WTC11 (cell line): ENCODE data around the gene OLFM2. TPM values are rescaled to one million over a fixed set of nuclear protein-coding genes. Genes with fewer than 3 reads are reported as not detected.

Source experiments
- ATAC-seq: fragments of 200-7000 bp; cut with Tn5 transposase; 2 replicates; pipeline ENCODE4 v1.10.0; 2021; ENCODE audit warnings: mild to moderate bottlenecking, moderate library complexity
- CTCF ChIA-PET: fragments of 300-600 bp; sonication (Branson Sonifier 250); formaldehyde crosslinking; loops from one replicate; lab custom pipeline; 2021; ENCODE audit warnings: antibody characterized with exemption; lab: Charles Lee
- POLR2A ChIA-PET: fragments of 350-600 bp; sonication (Branson Sonifier 250); formaldehyde crosslinking; loops from one replicate; lab custom pipeline; 2021; ENCODE audit warnings: antibody characterized with exemption; lab: Charles Lee
- DNase-seq: peaks from one replicate; pipeline ENCODE4 v3.0.0; 2021; ENCODE audit warnings: low spot score
- H3K27ac Mint-ChIP-seq: 2 replicates; pipeline ENCODE4 v1.8.0; 2021; ENCODE audit warnings: mixed read lengths
- H3K27me3 Mint-ChIP-seq: 2 replicates; pipeline ENCODE4 v1.8.0; 2021; ENCODE audit warnings: low read depth, mild to moderate bottlenecking, moderate library complexity, mixed read lengths
- H3K36me3 Mint-ChIP-seq: 2 replicates; pipeline ENCODE4 v1.8.0; 2021; ENCODE audit warnings: mixed read lengths
- H3K4me1 Mint-ChIP-seq: 2 replicates; pipeline ENCODE4 v1.8.0; 2022; ENCODE audit warnings: mixed read lengths
- H3K4me3 Mint-ChIP-seq: 2 replicates; pipeline ENCODE4 v1.8.0; 2021; ENCODE audit warnings: mild to moderate bottlenecking, moderate library complexity, mixed read lengths
- H3K9me3 Mint-ChIP-seq: 2 replicates; pipeline ENCODE4 v1.8.0; 2021; ENCODE audit warnings: mixed read lengths
- ELF4 ChIP-seq: sonication (generic); formaldehyde crosslinking; IDR thresholded peaks from 2 replicates; pipeline ENCODE4 v1.8.1; 2022; ENCODE audit warnings: low read depth, mild to moderate bottlenecking, moderate library complexity, missing genetic modification reagents
- EMX1 ChIP-seq: fragments of 250-450 bp; sonication (Bioruptor Pico); IDR thresholded peaks from 2 replicates; pipeline ENCODE4 v1.8.0; 2021; ENCODE audit warnings: mild to moderate bottlenecking
- GTF2I ChIP-seq: fragments of 250-450 bp; sonication (Bioruptor Pico); conservative IDR thresholded peaks from 2 replicates; pipeline ENCODE4 v1.4.0; 2021; ENCODE audit warnings: mild to moderate bottlenecking
- IRF2 ChIP-seq: sonication (generic); formaldehyde crosslinking; IDR thresholded peaks from 2 replicates; pipeline ENCODE4 v1.8.0; 2022; ENCODE audit warnings: low read depth, missing genetic modification reagents, borderline replicate concordance
- JUN ChIP-seq: sonication (generic); formaldehyde crosslinking; IDR thresholded peaks from 2 replicates; pipeline ENCODE4 v1.8.0; 2023; ENCODE audit warnings: mild to moderate bottlenecking, missing genetic modification reagents
- MYBL2 ChIP-seq: sonication (generic); formaldehyde crosslinking; IDR thresholded peaks from 2 replicates; pipeline ENCODE4 v1.8.1; 2023; ENCODE audit warnings: mild to moderate bottlenecking, moderate library complexity, missing genetic modification reagents
- NFE2L1 ChIP-seq: sonication (generic); formaldehyde crosslinking; IDR thresholded peaks from 2 replicates; pipeline ENCODE4 v1.8.1; 2023; ENCODE audit warnings: missing genetic modification reagents
- NR2C2 ChIP-seq: sonication (generic); formaldehyde crosslinking; IDR thresholded peaks from 2 replicates; pipeline ENCODE4 v1.8.0; 2022; ENCODE audit warnings: mild to moderate bottlenecking, missing genetic modification reagents
- RELA ChIP-seq: sonication (generic); formaldehyde crosslinking; IDR thresholded peaks from 2 replicates; pipeline ENCODE4 v1.8.1; 2022; ENCODE audit warnings: missing genetic modification reagents, mild to moderate bottlenecking, borderline replicate concordance
- TEAD1 ChIP-seq: sonication (generic); formaldehyde crosslinking; IDR thresholded peaks from 2 replicates; pipeline ENCODE4 v1.8.0; 2022; ENCODE audit warnings: mild to moderate bottlenecking, missing genetic modification reagents
- ZNF232 ChIP-seq: sonication (generic); formaldehyde crosslinking; IDR thresholded peaks from 2 replicates; pipeline ENCODE4 v1.8.0; 2022; ENCODE audit warnings: mild to moderate bottlenecking, missing genetic modification reagents
- ZNF317 ChIP-seq: sonication (generic); formaldehyde crosslinking; IDR thresholded peaks from 2 replicates; pipeline ENCODE4 v1.8.1; 2023; ENCODE audit warnings: low read depth, mild to moderate bottlenecking, moderate library complexity, missing genetic modification reagents, borderline replicate concordance
- total RNA-seq: library from RNA; stranded (reverse); gene quantifications from 3 replicates; pipeline ENCODE4 v1.2.3, GENCODE V29; 2021
- TF ChIP-seq, protein P1 (sequence below): sonication (generic); formaldehyde crosslinking; IDR thresholded peaks from 2 replicates; pipeline ENCODE4 v1.8.0; 2022; ENCODE audit warnings: mild to moderate bottlenecking, missing genetic modification reagents
- TF ChIP-seq, protein P2 (sequence below): sonication (generic); formaldehyde crosslinking; IDR thresholded peaks from 2 replicates; pipeline ENCODE4 v1.8.1; 2023; ENCODE audit warnings: mild to moderate bottlenecking, missing genetic modification reagents
- TF ChIP-seq, protein P3 (sequence below): sonication (generic); formaldehyde crosslinking; IDR thresholded peaks from 2 replicates; pipeline ENCODE4 v1.8.1; 2022; ENCODE audit warnings: low read depth, mild to moderate bottlenecking, moderate library complexity, missing genetic modification reagents, borderline replicate concordance
- TF ChIP-seq, protein P4 (sequence below): fragments of 250-450 bp; sonication (Bioruptor Pico); IDR thresholded peaks from 2 replicates; pipeline ENCODE4 v1.9.0; 2021; ENCODE audit warnings: mild to moderate bottlenecking
- TF ChIP-seq, protein P5 (sequence below): sonication (generic); formaldehyde crosslinking; IDR thresholded peaks from 2 replicates; pipeline ENCODE4 v1.8.1; 2023; ENCODE audit warnings: mild to moderate bottlenecking, moderate library complexity, missing genetic modification reagents
- TF ChIP-seq, protein P6 (sequence below): sonication (generic); formaldehyde crosslinking; IDR thresholded peaks from 2 replicates; pipeline ENCODE4 v1.8.1; 2022; ENCODE audit warnings: low read depth, missing genetic modification reagents, borderline replicate concordance
- TF ChIP-seq, protein P7 (sequence below): fragments of 200-600 bp; IDR thresholded peaks from 2 replicates; pipeline ENCODE4 v1.8.0; 2022; ENCODE audit warnings: antibody characterized with exemption

OLFM2 gene
- total RNA-seq, 1 experiment from 2014 or later = 66.0 TPM

DNA sequence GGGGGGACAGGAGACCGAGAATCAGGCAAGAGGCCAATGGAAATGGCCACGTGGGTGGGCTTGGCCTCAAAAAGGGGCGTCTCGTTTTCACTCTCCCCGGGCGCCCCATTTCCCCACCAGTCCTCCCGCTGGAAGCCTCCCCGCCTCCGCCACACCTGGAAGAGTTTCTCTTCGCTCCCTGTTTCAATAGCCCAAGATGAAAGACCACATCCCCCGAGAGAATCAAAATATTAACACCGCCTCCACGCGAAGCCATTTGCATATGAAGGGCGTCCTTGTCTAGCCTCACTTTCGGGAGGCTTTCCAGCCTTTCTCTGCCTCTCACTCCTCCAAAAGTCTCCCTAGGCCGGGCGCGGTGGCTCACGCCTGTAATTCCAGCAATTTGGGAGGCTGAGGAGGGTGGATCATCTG is 691 bp upstream of the OLFM2 start (continued):
- TF ChIP-seq, protein P1, sequence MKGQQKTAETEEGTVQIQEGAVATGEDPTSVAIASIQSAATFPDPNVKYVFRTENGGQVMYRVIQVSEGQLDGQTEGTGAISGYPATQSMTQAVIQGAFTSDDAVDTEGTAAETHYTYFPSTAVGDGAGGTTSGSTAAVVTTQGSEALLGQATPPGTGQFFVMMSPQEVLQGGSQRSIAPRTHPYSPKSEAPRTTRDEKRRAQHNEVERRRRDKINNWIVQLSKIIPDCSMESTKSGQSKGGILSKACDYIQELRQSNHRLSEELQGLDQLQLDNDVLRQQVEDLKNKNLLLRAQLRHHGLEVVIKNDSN = peak; percentile 37; the same call in 1 of the 2 replicates
- TF ChIP-seq TEAD1 (CRISPR knock-in tag) = 0 out of 2 replicates have a peak, but pooled peaks have one; percentile 51
- no peak for TF ChIP-seq RELA (CRISPR knock-in tag)

DNA sequence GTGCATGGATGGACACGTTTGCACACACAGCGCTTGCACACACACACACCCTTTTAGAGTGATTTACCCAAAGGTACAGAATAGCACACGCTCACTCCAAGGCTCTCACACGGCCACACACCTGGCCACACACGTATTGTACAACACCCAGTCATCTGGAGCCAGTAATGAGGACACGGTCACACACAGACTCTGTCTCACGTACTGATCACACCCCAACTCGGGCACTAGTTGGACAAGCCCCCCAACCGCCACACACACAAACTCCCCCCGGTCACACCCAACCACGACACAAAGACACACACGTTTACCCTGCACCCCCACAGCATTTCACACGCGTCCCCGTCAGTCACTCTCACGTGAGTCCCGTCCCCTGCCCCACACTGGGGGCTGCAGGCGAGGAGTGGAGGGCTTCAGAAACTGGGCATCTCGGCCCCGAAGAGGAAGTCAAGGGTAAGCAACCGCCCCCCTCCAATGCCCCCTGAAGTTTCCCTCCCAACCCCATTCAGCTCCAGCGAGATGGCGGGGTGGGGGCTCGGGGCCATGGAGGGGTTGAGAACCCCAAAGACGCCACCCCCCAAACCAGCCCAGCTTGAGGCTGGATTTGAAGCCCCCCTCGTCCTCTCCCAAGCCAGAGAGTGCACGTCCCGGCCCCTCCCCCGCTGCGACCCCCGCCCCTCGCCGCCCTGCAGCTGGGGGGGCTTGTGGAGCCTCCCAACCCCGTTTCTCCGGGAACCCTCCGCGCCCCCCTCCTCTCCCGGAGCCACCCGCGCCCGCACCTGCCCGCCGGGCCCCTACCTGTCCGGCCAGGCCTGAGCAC is 599 bp downstream of the OLFM2 start:
- H3K27me3 Mint-ChIP-seq = peaks cover 2% of the 10 kb centered on the region; the same call in 1 of the 2 replicates
- ChIA-PET POLR2A (interaction anchor here (0.6 kb wide), 1 partner anchor 27 kb away, joined by 6 read pairs; no protein-coding TSS in a partner anchor), CTCF (interaction anchor here (0.6 to 2.9 kb wide), 11 partner anchors 16 to 1445 kb away, joined by 3 to 19 read pairs (median 4); no protein-coding TSS in a partner anchor)
- peak overlapping the region; percentile 91 for H3K4me3 Mint-ChIP-seq
- peaks cover 6% of the 10 kb centered on the region for H3K36me3 Mint-ChIP-seq
- H3K9me3 Mint-ChIP-seq = peaks cover under 1% of the 10 kb centered on the region; the same call in 1 of the 2 replicates
- no peak for ATAC-seq
- peak overlapping the region; percentile 69; the same call in 1 of the 2 replicates for H3K27ac Mint-ChIP-seq
- TF ChIP-seq ELF4 = no peak
- no peak for TF ChIP-seq NFE2L1
- TF ChIP-seq, protein P2, sequence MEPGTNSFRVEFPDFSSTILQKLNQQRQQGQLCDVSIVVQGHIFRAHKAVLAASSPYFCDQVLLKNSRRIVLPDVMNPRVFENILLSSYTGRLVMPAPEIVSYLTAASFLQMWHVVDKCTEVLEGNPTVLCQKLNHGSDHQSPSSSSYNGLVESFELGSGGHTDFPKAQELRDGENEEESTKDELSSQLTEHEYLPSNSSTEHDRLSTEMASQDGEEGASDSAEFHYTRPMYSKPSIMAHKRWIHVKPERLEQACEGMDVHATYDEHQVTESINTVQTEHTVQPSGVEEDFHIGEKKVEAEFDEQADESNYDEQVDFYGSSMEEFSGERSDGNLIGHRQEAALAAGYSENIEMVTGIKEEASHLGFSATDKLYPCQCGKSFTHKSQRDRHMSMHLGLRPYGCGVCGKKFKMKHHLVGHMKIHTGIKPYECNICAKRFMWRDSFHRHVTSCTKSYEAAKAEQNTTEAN (CRISPR knock-in tag) = peak; percentile 97
- peaks cover 29% of the 10 kb centered on the region for H3K4me1 Mint-ChIP-seq
- peak; percentile 29 for DNase-seq

DNA sequence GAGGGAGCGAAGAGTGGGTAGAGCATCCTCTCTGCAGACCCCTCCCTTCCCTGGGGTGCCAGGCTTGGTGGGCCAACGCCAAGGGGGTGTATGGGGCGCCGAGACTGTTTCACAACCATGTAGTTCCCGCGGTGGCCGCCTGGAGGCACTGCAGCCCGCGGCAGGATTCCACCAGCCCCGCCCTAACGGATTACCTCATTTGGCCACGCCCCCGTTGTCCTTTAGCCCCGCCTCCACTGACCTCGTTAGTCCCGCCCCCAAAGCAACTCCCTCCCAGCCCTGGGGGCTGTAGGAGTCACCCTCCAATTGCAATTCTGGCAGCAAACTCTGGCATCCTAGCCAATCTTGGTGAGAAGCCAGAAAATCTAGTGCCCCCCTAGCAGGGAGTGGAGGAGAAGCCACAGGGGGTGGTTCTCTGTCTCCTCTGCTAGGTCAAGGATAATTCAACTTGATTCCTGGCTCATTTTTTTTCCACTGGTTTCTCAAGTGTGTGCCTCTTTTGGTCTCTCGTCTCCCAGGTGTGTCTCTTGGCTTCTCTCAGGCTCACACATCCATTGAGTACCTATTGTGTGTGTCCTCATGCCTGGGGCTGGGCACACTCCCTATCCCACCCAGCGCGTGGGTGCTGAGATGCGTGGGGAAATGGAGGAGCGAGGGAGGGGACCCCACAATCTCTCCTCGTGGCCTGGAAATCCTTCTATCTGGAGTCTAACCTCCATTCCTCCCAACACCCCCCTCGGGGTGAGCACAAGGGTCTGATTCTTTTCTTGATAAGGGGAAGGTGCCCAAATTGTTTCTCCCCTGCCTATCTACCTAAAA is 2.0 kb downstream of the OLFM2 start:
- POLR2A ChIA-PET = no interaction called here
- H3K9me3 Mint-ChIP-seq = no peaks in the 10 kb centered on the region
- peaks cover 7% of the 10 kb centered on the region for H3K36me3 Mint-ChIP-seq
- no peaks in the 10 kb centered on the region for H3K27me3 Mint-ChIP-seq
- DNase-seq = peak; percentile 96
- peaks cover 24% of the 10 kb centered on the region for H3K4me1 Mint-ChIP-seq
- ATAC-seq = peak; percentile 71
- CTCF ChIA-PET = interaction anchor here (1.0 to 5.2 kb wide), 3 partner anchors 66 to 93 kb away, joined by 3 to 75 read pairs (median 19); no protein-coding TSS in a partner anchor
- peak overlapping the region; percentile 91 for H3K4me3 Mint-ChIP-seq
- H3K27ac Mint-ChIP-seq = peak overlapping the region; percentile 97
- TF ChIP-seq JUN = no peak
- TF ChIP-seq, protein P3, sequence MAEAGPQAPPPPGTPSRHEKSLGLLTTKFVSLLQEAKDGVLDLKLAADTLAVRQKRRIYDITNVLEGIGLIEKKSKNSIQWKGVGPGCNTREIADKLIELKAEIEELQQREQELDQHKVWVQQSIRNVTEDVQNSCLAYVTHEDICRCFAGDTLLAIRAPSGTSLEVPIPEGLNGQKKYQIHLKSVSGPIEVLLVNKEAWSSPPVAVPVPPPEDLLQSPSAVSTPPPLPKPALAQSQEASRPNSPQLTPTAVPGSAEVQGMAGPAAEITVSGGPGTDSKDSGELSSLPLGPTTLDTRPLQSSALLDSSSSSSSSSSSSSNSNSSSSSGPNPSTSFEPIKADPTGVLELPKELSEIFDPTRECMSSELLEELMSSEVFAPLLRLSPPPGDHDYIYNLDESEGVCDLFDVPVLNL (CRISPR knock-in tag) = no peak
- TF ChIP-seq ZNF317 = no peak
- TF ChIP-seq, protein P4, sequence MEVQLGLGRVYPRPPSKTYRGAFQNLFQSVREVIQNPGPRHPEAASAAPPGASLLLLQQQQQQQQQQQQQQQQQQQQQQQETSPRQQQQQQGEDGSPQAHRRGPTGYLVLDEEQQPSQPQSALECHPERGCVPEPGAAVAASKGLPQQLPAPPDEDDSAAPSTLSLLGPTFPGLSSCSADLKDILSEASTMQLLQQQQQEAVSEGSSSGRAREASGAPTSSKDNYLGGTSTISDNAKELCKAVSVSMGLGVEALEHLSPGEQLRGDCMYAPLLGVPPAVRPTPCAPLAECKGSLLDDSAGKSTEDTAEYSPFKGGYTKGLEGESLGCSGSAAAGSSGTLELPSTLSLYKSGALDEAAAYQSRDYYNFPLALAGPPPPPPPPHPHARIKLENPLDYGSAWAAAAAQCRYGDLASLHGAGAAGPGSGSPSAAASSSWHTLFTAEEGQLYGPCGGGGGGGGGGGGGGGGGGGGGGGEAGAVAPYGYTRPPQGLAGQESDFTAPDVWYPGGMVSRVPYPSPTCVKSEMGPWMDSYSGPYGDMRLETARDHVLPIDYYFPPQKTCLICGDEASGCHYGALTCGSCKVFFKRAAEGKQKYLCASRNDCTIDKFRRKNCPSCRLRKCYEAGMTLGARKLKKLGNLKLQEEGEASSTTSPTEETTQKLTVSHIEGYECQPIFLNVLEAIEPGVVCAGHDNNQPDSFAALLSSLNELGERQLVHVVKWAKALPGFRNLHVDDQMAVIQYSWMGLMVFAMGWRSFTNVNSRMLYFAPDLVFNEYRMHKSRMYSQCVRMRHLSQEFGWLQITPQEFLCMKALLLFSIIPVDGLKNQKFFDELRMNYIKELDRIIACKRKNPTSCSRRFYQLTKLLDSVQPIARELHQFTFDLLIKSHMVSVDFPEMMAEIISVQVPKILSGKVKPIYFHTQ (CRISPR knock-in tag) = no peak
- no peak for TF ChIP-seq IRF2 (CRISPR knock-in tag)
- TF ChIP-seq GTF2I = no peak
- TF ChIP-seq, protein P5, sequence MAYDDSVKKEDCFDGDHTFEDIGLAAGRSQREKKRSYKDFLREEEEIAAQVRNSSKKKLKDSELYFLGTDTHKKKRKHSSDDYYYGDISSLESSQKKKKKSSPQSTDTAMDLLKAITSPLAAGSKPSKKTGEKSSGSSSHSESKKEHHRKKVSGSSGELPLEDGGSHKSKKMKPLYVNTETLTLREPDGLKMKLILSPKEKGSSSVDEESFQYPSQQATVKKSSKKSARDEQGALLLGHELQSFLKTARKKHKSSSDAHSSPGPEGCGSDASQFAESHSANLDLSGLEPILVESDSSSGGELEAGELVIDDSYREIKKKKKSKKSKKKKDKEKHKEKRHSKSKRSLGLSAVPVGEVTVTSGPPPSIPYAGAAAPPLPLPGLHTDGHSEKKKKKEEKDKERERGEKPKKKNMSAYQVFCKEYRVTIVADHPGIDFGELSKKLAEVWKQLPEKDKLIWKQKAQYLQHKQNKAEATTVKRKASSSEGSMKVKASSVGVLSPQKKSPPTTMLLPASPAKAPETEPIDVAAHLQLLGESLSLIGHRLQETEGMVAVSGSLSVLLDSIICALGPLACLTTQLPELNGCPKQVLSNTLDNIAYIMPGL (CRISPR knock-in tag) = 0 out of 2 replicates have a peak, but pooled peaks have one; percentile 9
- TF ChIP-seq, protein P6, sequence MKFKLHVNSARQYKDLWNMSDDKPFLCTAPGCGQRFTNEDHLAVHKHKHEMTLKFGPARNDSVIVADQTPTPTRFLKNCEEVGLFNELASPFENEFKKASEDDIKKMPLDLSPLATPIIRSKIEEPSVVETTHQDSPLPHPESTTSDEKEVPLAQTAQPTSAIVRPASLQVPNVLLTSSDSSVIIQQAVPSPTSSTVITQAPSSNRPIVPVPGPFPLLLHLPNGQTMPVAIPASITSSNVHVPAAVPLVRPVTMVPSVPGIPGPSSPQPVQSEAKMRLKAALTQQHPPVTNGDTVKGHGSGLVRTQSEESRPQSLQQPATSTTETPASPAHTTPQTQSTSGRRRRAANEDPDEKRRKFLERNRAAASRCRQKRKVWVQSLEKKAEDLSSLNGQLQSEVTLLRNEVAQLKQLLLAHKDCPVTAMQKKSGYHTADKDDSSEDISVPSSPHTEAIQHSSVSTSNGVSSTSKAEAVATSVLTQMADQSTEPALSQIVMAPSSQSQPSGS (CRISPR knock-in tag) = no peak
- no peak for TF ChIP-seq ZNF232 (CRISPR knock-in tag)
- TF ChIP-seq EMX1 (CRISPR knock-in tag) = no peak
- TF ChIP-seq, protein P7, sequence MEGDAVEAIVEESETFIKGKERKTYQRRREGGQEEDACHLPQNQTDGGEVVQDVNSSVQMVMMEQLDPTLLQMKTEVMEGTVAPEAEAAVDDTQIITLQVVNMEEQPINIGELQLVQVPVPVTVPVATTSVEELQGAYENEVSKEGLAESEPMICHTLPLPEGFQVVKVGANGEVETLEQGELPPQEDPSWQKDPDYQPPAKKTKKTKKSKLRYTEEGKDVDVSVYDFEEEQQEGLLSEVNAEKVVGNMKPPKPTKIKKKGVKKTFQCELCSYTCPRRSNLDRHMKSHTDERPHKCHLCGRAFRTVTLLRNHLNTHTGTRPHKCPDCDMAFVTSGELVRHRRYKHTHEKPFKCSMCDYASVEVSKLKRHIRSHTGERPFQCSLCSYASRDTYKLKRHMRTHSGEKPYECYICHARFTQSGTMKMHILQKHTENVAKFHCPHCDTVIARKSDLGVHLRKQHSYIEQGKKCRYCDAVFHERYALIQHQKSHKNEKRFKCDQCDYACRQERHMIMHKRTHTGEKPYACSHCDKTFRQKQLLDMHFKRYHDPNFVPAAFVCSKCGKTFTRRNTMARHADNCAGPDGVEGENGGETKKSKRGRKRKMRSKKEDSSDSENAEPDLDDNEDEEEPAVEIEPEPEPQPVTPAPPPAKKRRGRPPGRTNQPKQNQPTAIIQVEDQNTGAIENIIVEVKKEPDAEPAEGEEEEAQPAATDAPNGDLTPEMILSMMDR = peak; percentile 96
- no peak for TF ChIP-seq NR2C2 (CRISPR knock-in tag)
- no peak for TF ChIP-seq MYBL2 (CRISPR knock-in tag)
